ENCODE results near the gene NR1H3. TPM values are rescaled to one million over a fixed set of nuclear protein-coding genes. Genes with fewer than 3 reads are reported as not detected.

NR1H3 gene
- total RNA-seq, 4 donors from 2014 or later, result 95.8 to 152 (median 123) TPM

DNA sequence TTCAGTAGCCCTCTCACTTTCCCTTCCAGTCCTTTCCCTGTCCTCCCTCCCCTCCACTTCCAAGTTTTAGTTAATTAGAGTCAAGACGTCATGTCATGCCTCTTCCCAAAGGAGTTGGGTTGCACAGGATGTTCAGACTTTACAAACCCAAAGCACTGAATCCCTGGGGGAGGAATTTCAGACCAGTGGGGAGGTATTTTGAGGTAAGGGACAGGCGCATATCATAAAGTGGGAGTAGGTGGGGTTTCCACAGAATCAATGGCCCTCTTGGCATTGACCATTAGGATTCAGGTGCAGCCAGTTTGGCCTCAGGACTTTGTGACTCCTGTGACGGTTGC is 8.4 kb upstream of the NR1H3 start:
- Histone ChIP-seq H3K4me3 (peak overlapping the region; percentile 68 to 86 (median 80)), H3K9me3 (no peaks in the 10 kb centered on the region), H3K27ac (peak overlapping the region; percentile 70 to 84 (median 82)), H3K4me1 (peaks cover 4 to 36% (median 7%) of the 10 kb centered on the region in 4 donors), H3K27me3 (no peaks in the 10 kb centered on the region), H3K36me3 (peaks cover 0 to 23% (median 0%) of the 10 kb centered on the region in 3 donors)
- TF ChIP-seq, protein P1, sequence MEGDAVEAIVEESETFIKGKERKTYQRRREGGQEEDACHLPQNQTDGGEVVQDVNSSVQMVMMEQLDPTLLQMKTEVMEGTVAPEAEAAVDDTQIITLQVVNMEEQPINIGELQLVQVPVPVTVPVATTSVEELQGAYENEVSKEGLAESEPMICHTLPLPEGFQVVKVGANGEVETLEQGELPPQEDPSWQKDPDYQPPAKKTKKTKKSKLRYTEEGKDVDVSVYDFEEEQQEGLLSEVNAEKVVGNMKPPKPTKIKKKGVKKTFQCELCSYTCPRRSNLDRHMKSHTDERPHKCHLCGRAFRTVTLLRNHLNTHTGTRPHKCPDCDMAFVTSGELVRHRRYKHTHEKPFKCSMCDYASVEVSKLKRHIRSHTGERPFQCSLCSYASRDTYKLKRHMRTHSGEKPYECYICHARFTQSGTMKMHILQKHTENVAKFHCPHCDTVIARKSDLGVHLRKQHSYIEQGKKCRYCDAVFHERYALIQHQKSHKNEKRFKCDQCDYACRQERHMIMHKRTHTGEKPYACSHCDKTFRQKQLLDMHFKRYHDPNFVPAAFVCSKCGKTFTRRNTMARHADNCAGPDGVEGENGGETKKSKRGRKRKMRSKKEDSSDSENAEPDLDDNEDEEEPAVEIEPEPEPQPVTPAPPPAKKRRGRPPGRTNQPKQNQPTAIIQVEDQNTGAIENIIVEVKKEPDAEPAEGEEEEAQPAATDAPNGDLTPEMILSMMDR (IDR thresholded peaks at IDR 0.05), result no peak
- TF ChIP-seq POLR2A (IDR thresholded peaks at IDR 0.05), result no peak
- no peak for DNase-seq

DNA sequence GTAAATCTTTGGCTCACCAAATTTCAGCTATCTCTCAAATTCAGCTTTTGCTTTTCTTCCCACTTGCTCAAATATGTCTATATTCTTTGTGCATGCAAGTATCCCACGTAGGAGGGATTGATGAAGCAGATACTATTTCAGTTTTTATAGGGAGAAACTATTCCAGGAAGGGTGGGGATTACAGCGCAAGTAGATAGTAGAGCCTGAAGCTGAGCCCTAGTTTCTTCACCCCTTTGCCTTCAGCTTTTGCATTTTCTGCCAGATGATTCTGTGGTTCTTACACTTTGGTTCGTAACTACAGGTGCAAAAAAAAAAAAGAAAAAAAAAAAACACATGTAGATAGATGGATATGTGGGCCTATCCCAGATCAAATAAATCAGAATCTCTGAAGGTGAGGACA is 6.0 kb upstream of the NR1H3 start:
- no peak overlapping the region for H3K4me3 ChIP-seq
- peaks cover 5 to 56% (median 10%) of the 10 kb centered on the region in 4 donors for H3K4me1 ChIP-seq
- no peak overlapping the region for H3K27ac ChIP-seq
- no peaks in the 10 kb centered on the region for H3K9me3 ChIP-seq
- H3K36me3 ChIP-seq, result peaks cover 0 to 4% (median 0%) of the 10 kb centered on the region in 3 donors
- no peak for DNase-seq
- H3K27me3 ChIP-seq, result no peaks in the 10 kb centered on the region
- no peak for TF ChIP-seq POLR2A (IDR thresholded peaks at IDR 0.05)
- TF ChIP-seq, protein P1 (IDR thresholded peaks at IDR 0.05), result no peak

DNA sequence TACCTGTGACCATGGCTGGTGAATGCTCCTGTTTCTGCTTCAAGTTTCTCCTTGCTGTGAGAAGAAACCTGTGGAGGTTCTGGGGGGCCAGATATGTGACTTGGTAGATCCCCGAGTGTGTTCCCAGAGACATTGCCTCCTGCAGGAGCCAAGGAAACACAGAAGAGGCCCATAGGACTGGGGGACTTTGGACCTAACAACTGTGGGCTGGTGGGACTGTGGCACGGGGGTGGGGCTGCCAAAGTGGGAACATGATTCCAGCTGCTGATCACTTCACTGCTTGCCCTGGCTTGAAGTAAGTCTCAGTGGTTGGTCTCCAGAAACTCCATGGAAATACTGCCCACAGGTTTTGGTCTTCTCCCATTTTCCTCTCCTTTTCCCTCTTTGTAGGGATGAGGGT is 4.1 kb upstream of the NR1H3 start:
- Histone ChIP-seq H3K9me3 (no peaks in the 10 kb centered on the region), H3K27me3 (no peaks in the 10 kb centered on the region), H3K36me3 (no peaks in the 10 kb centered on the region), H3K4me1 (peaks cover 3 to 62% (median 9%) of the 10 kb centered on the region in 4 donors), H3K27ac (peak overlapping the region; percentile 55 to 93 (median 69)), H3K4me3 (no peak overlapping the region)
- TF ChIP-seq, protein P1 (IDR thresholded peaks at IDR 0.05), result no peak
- peak in 1 of 3 donors; percentile 60 for DNase-seq

DNA sequence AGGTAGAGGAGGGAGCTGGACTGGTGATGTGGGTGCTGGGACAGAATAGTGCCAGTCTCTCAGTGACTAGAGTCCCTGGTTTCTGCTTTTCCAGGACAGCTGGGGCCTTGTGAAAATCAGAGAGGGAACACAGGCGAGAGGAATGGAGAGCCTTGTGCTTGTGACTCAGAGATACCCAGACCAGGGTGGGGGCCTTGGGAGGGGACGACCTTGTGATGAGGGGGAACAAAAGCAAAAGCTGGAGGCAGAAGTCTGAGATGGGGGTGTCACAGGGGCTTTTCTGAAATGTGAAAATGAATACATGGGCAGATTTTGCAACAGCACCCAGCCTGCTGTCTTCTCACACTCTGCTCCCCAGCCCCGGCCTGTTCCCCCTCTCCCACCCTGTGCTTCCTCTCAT is 3.4 kb upstream of the NR1H3 start:
- H3K4me3 ChIP-seq, result peak overlapping the region in 2 of 4 donors; percentile 23 to 50
- no peak for DNase-seq
- peak overlapping the region; percentile 55 to 93 (median 69) for H3K27ac ChIP-seq
- no peaks in the 10 kb centered on the region for H3K36me3 ChIP-seq
- peaks cover 2 to 68% (median 8%) of the 10 kb centered on the region in 4 donors for H3K4me1 ChIP-seq
- no peaks in the 10 kb centered on the region for H3K27me3 ChIP-seq
- TF ChIP-seq, protein P1 (IDR thresholded peaks at IDR 0.05), result no peak
- TF ChIP-seq POLR2A (IDR thresholded peaks at IDR 0.05), result no peak
- no peaks in the 10 kb centered on the region for H3K9me3 ChIP-seq

DNA sequence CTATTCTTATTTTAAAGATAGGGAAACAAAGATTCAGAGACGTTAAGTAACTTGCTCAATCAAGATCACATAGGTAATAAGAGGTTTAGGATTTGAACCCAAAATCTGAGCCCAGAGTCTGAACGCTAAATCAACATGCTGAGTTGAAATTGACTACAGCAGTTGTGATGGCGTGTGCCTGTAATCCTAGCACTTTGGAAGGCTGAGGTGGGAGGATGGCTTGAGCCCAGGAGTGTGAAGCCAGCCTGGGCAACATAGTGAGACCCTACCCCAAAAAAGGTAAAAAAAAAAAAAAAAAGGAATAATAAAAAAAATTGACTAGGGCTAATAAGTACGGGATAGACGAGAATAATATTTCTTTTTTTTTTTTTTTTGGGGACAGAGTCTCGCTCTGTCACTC is 1.4 kb upstream of the NR1H3 start:
- no peak for TF ChIP-seq POLR2A (IDR thresholded peaks at IDR 0.05)
- TF ChIP-seq, protein P1 (IDR thresholded peaks at IDR 0.05), result no peak
- peaks cover 0 to 67% (median 8%) of the 10 kb centered on the region in 4 donors for H3K4me1 ChIP-seq
- peak overlapping the region in 1 of 4 donors; percentile 35 for H3K27ac ChIP-seq
- H3K4me3 ChIP-seq, result no peak overlapping the region
- H3K27me3 ChIP-seq, result no peaks in the 10 kb centered on the region
- DNase-seq, result no peak
- H3K9me3 ChIP-seq, result no peaks in the 10 kb centered on the region
- no peaks in the 10 kb centered on the region for H3K36me3 ChIP-seq

DNA sequence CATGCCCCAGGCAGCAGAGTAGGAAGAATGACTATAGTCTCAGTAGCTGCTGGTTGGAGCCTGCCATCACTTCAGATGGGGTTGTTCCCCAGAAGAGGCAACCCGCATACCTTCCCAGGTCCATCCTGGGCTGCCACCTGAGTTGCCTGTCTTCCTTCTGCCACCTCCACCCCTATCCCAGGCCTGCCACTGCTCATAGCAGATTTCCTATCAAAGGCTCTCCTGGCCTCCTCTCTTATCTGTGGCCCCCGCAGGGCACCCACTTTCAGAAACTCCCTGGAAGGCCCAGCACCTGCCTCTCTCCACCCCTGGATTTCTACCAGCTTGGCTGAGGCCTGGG is 649 bp upstream of the NR1H3 start:
- H3K4me3 ChIP-seq, result peak overlapping the region in 3 of 4 donors; percentile 31 to 58 (median 57)
- peak overlapping the region; percentile 20 to 81 (median 68) for H3K27ac ChIP-seq
- peaks cover 0 to 67% (median 8%) of the 10 kb centered on the region in 4 donors for H3K4me1 ChIP-seq
- DNase-seq, result no peak
- no peaks in the 10 kb centered on the region for H3K36me3 ChIP-seq
- TF ChIP-seq, protein P1 (IDR thresholded peaks at IDR 0.05), result no peak
- TF ChIP-seq POLR2A (IDR thresholded peaks at IDR 0.05), result no peak
- no peaks in the 10 kb centered on the region for H3K9me3 ChIP-seq
- H3K27me3 ChIP-seq, result no peaks in the 10 kb centered on the region

Data from Peyer's patch (tissue), 4 donors.